GM18520 (cell line): ENCODE results near the gene CHD2.
"Not testable (repeated sequence)": the region's sequence is repeated elsewhere in the genome, so short reads cannot be mapped to it uniquely, and the experiment has no call there.

Experiments used
- ATAC-seq: cut with Tn5 transposase; IDR thresholded peaks from one replicate; pipeline ENCODE4 v1.9.1; 2021; ENCODE audit not compliant: unreplicated experiment

CHD2 gene

DNA sequence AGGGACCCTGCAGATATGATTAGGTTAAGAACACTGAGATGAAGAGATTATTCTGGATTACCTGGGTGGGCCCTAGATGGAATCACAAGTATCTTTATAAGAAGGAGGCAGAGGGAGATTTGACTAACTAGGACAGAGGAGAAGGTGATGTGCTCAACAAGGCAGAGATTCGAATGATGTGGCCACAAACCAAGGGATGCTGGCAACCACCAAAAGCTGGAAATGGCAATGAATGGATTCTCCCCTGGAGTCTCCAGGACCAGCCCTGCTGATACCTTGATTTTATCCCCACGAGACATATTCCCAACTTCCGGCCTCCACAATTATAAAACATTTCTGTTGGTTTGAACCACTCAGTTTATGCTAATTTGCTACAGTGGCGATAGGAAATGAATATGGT lies 146.0 kb downstream of the CHD2 start:
- ATAC-seq = no peak

DNA sequence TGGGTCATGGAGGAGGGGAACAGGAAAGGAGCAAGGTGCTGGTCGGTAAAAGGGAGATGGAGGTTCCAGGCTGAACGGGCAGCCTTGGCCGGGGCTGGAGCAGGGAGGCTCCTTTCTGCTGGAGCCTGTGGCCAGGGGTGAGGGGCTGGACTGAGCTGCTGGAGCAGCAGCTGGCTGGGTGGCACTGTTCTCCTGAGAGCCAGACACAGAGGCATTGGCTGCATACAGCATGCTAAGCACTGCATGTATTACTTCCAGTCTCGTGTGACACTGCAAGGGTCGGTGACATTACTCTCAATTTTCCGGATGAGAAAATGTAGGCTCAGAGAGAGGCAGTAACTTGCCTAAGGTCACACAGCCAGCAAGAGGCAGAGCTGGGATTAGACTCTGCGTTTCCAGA lies 146.6 kb downstream of the CHD2 start:
- ATAC-seq = no peak

DNA sequence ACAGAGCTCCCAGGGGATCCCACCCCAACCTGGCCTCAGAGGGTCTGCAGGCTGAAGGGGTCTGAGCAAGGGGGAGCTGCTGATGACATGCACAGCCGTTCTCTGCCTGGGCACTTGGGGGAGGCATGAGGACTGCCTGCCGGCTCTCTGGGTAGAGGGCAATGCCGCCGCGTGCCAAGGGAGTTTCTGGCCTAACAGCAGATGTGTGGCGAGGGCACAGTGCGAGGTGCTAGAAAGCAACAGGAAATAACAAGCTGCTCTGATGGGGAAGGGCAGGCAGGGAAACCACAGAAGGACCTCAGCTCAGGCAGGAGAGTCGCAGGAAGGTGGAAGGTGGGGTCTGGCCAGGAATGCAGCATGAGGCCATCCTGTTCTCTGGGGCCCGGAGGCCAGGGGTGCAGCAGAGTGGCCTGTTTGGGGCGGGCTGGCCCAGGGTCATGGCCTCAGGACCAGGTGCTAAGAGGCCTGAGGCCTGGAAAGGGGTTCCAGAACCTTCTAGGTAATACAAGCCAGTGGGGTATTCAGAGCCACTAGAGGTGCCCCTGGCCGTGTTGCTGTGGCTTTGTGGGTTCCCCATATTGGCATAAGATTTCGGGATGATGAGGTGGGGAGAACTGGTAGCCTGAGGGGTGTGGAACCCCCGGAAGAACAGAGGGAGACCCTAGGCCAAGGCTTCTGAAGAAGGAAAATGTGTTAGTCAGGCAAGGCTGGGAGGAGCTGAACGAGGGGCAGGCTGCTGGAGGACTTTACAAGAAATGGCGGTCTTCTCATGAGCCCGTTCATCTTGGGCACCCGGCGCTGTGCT lies 147.7 kb downstream of the CHD2 start:
- ATAC-seq = no peak

DNA sequence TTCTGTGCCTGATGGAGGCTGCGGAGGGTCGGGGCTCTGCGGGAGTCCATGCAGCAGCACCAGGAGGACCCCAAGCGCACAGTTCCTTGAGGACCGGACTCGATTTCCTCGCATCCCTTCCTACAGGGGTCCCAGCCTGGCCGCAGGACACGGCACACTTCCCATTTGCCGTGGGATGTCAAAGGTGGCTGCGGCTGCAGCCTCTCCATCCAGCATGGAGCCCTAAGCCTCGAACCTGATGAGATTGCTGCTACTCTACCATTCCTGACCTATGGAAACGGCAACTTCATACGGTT lies 148.2 kb downstream of the CHD2 start:
- no peak for ATAC-seq

DNA sequence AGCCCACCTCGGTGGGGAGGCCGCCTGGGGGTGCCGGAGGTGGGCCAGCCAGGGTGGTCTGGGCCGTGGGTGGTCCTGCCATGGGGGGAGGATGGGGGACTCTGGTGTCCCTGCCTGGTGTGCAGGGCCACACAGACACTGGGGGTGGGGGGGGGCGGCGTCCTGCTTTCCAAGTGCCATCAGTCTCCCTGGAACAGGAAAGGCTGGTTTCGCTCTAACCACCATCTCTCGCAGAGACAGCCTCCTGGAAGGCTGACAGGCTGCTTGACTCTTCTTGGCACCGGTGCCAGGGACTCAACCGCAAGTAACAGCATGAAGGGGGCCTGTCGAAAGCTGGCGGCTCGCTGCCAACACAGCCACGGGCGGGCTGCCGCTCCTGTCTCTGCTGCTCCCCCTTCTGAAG lies 148.6 kb downstream of the CHD2 start:
- no peak for ATAC-seq

DNA sequence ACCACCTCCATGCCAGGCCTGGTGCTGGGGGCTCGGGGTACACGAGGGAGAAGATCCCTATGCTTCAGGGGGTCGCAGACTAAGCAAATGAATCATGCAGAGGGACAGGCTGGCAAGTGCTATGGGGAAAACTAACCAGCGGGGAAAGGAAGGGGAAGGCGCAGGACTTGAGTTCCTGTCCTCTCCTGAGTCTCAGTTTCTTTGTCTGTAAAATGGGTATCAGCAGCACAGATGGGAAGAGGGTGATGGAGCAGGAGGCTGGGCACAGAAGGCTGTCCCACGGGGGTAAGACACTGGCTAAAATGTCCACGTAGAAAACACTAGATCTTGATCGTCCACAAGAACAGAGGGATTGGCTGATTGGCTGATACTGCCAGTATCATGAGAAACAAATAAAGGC lies 149.1 kb downstream of the CHD2 start:
- no peak for ATAC-seq

DNA sequence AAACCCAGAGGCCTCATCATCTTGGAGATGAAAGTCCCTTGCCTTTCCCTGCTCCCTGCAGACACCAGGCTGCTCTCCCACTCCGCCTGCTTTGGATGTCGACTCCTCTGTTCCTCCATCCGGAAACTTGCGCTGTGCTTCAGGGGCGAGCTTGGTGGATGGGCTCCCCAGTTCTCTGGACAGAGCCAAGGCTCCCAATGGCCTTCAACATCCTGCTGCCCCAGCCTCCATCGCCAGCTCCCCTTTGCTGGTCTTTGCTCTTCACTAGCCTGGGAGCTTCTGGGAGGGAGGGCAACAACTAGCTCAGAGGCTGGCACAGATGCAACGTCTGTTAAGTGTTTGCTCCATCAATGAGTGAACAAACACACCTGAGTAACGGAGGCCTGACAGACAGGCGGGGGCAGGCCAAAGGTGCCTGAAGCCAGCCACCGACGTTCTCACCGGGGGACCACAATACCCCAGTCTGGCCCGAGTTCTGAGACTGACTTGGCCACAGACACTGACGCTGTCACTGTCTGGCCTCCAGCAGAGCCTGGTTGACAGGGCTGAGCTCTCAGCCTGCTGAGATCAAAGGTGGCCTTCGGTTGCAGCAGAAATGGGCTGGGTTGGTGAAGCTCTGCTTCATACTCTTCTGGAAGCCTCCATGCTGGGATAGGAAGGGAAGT lies 149.9 kb downstream of the CHD2 start:
- ATAC-seq = no peak

DNA sequence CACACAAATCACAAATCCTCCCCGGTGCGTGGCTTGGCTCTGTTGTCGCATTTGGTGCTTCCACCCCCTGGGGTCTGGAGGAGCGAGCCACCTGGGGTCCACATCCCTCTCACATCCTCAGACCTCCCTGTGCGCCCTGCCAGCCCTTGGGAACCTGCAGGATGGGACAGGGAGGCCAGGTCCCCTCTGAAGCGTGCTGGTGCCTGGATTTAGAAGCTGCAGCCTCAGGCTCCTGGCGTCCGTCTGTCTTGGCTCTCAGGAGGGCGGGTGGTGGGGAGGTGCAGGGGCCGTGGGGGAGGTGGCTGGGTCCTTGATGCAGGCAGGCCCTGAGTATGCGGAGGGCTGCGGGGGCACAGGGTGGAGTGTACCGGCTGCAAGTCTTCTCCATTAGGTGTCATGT lies 150.5 kb downstream of the CHD2 start:
- no peak for ATAC-seq

DNA sequence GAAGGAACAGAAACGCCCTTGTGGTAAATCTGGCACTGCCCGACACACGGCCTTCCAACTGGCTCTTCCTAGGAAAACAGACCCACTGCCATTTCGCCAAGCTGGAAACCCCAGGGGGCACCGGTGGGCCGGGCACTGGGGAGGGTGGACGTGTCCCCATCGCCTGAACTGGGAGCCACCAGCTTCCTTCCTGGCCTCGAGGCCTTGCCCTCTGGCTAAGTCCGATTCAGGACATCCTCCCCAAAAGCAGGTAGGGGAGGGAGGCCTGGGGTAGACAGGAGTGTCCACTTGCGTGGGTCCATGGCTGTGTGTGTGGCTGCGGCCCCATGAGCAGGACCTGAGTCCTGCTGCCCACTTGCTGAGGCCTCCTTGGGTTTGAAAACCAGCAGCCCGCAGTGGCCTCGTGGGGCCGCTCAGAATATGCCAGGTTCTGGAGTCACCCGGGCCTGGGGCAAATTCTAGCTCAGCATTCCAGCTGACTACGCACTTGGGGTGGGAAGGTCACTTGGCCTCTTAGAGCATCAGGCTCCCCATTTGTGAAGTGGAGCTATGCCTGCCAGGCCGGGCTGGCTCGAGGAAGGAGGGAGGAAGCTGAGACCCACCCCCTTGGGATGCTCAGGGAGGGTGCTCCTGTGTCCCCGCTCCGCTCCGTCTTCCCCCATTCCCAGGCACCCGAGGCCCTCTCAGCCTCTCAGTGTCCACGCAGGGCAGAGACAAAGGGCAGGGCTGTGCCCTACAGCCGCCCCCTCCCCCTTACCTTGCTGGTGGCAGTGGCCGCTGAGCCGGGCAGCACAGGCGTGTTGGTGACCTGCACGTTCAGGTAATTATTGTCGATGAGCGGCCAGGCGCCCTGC lies 151.3 kb downstream of the CHD2 start:
- no peak for ATAC-seq

DNA sequence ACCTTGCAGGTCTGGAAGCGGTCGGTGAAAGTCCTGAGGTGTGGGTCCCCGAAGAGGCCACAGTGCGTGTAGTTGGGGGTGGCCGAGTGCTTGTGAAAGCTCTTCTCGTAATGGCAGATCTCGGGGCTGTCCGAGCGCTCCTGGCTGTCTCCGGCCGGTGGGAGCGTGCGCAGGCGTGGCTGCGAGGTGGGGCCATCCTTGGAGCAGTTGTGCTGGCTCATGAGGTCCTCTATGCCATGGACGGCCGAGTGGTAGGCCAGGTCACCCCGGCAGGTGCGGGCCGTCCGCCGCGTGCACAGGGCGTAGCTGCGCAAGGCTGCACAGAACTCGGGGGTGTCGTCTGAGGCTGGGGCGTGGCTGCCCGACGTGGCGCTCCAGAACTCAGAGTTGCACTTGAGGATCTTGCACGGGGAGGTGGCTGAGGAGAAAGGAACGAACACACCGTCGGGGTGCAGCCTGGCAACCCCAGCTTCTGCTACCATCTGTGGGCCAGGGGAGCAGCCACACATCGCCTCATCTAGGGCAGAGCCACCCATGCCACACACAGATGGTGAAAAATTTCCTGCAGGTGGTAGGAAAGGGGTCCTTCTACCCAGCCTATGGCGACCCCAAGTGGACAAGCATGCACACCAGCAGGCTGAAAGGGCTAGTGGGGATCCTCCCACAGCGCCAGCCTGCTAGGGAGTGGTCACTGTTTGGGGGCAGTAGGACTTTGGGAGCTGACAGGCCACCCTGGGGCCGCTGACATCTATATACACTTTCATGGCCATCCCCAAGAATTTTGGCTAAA lies 152.2 kb downstream of the CHD2 start:
- no peak for ATAC-seq

DNA sequence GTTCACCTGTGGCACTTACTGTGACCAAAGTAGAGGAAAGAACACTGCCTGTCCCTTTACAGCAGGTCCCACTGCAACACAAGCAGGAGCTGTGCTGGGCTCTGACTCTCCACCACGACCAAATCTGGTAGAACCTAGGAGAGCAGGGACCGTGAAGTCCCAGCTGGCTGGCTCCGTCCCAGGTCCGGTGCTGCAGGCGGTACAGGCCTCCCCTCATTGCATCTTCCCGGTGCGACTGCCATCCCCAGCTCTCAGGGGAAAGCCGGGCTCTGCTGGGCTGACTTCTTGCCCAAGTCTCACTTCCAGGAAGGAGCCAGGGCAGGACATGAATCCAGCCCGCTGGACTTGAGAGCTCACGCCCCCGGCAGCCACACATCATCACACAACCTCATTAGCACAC lies 155.1 kb downstream of the CHD2 start:
- no peak for ATAC-seq

DNA sequence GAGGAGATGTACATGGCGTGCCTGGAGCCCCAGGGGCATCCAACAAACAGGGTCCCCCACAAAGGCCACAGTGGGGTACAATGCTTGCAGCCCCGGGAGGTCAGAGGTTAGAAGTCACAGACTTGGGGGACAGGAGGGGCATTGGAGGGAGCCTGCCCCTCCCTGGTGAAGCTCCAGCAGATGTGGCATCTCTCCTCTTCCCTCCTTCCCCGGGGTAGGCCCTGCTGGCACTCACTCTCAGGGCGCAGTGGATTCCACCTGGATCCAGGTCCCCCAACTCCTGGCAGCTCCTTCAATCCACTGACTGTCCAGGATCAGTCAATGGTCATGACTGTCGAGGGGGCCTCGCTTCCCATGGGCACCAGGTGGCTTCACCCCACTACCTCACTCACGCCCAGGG lies 156.7 kb downstream of the CHD2 start:
- no peak for ATAC-seq

DNA sequence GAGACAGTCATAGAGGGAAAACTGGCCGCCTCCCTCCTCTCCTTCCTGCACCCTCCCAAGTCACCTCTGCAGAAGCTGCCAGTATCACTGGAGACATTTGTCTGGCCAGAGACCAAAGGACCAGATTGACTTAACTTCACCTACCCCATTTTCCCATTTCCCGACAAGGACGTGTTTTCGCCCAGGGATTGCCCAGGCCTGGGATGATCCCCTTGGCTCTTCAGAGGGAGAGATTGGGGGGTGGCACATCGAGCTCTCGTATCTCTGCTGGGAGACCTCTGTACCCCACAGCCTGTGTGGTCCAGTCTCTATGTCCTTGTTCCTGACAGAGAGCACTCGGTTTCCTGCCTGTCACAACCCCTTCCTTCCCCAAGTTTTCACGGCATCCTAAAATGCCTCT lies 157.5 kb downstream of the CHD2 start:
- no peak for ATAC-seq

DNA sequence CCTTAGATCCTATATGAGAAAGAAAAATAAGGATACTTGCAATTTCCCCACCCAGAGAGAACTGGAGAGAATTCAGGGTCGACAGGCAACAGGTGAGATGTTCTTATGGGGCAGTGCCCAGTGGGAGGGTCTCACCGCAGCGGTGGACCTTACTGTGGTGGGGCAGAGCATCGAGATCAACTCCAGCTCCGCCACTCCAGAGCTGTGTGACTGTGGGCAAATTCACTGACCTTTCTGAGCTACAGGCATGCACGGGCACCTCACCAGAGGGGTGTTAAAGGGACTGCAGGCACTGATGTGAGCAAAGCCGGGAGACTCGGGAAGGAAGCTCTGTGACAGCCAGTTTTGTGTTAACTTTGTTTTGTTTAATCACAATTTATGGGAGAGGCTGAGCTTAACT lies 158.0 kb downstream of the CHD2 start:
- ATAC-seq = no peak

DNA sequence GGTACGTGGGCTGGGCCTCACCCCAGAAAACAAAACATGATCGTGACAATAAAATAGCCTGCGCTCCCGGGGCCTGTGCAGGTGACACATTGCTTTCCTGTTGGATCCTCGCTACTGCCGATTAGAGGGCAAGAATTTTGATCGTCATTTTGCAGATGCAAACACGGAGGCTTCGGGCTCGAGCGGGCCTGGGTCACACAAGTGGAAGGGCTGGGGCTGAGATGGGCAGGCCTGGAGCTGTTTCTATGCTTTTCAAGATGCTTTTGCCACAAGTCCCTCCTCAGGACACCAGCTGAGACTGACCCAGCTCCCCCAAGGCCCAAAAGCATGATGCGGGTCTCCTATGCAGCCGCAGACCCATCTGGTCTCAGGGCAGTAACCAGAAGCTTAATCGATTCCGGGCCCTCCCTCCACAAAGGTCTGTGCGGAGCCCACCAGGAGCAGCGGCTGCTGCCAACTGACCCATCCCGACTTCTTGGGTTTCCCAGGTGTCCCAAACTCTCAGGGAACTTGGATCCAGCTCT lies 158.8 kb downstream of the CHD2 start:
- ATAC-seq = no peak

DNA sequence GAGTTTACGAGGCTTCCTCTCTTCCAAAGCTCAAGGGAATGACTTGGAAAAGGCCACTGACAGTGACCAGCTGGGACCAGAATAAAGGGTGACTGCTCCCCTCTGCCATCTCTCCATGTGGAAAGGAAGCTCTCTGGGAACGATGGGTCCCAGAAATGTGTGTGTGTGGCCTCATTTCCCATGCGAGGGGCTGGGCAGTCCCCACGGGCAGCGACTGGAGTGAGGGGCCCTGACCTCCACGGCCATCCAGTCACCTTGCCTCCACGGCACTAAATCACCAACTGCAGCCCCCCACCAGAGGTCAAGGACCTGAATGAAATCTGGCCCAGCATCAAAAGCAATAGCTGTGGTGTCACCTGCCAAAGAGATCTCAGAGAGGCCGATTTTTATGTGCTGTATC lies 159.3 kb downstream of the CHD2 start:
- ATAC-seq = no peak

DNA sequence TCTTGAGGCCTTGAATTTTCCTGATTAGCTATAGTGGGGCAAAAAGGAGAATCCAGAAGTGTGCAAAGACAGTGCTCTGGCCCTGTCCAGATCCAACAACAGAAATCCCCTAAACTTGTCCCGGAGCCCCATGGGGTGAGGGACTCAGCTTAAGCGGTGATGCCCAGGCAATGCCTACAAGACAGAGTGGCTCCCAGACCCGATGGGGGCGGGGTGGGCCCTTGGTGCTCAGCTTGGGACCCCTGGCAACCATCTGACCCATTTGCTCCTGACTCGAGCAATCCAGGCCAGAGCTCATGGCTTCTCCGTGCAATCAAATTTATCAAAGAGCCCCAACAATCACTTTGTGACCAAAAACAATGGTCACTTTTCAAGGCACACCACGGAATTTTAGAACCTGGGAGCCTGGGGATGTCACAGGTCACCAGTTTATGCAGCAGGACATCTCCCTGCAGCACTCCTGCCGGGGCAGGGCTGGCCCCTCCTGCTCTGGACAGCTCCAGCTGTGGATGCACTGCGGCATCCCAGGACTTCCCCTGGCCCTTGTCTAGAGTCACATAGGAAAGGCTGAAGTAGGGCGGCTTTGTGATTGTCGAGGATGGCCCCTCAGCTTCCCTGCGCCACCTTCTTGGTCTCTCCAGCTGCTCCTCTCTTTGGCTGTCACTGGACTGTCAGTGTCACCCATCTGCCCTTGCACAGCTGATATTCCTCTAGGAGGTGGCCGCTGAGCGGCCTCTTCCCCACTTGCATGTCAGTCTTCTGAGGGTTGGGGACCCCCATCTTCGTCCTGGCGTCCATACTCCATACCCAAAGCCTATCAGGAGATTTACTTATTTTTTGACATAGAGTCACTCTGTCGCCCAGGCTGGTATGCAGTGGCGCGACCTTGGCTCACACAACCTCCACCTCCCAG lies 160.5 kb downstream of the CHD2 start:
- ATAC-seq = no peak

DNA sequence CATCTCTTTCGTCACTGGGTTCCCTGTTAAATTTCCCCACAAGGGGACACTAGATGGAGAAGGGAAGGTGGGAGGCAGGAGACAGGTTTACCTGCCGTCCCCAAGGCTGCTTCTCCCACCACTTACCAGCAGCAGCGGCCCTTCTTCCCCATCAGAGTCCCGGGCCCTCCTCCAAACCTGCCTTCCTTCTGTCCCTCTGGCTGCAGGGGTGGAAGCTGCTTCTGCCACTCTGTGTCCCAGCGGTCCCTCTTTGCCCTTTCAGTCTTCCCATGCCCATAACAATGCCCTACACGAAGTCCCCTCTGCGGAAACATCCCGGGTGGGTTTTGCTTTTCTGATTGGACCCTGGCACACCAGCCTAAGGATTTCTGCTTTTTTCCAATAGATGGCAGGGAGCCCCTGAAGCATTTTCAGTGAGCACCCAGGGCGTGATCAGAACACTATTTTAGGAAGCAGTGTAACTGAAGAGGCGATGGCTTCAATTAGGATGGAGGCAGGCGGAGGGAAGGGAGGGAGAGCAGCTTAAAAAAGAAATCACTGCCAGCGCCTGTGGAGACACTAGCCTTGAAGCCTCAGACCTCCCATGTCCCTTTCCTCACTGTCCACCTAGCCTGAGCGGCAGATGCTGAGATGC lies 162.6 kb downstream of the CHD2 start:
- ATAC-seq = not testable (repeated sequence)

DNA sequence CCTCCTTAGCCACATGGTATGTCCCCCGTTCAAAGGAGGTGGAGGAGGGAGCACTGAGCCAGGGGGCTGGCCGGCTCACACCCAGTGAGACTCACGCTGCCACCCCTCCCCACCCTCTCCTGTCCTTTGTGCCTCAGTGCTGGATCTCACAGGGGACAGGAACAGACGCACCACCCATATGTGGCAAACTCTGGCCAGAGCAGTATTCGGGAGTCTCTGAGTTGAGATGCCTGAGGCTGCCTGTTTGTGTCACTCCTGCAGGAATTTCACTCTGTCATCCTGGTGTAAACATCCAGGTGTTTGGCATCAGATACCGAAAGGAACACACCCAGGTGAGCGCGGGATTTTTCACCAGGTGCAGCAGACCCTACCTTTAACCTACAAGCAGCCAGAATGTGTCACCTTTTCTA lies 163.1 kb downstream of the CHD2 start:
- no peak for ATAC-seq
